Chondrocyte (in vitro differentiated cells): ENCODE data around the gene CCL20. TPM values are rescaled to one million over a fixed set of nuclear protein-coding genes. Genes with fewer than 3 reads are reported as not detected.
"Not testable (repeated sequence)": the region's sequence is repeated elsewhere in the genome, so short reads cannot be mapped to it uniquely, and the experiment has no call there.

ENCODE experiments used
- DNase-seq: peaks from one replicate; pipeline ENCODE4 v3.0.0; 2021; ENCODE audit warnings: mixed read lengths, low spot score
- H3K27ac Mint-ChIP-seq: one replicate; pipeline ENCODE4 v1.8.0; 2021; ENCODE audit warnings: mild to moderate bottlenecking, moderate library complexity, mixed read lengths; ENCODE audit not compliant: unreplicated experiment
- H3K27me3 Mint-ChIP-seq: 2 replicates; pipeline ENCODE4 v1.8.0; 2021; ENCODE audit warnings: low read depth, mixed read lengths
- H3K36me3 Mint-ChIP-seq: 2 replicates; pipeline ENCODE4 v1.8.0; 2021; ENCODE audit warnings: low read depth, mixed read lengths
- H3K4me1 Mint-ChIP-seq: 2 replicates; pipeline ENCODE4 v1.8.0; 2021; ENCODE audit warnings: low read depth, mild to moderate bottlenecking, mixed read lengths
- H3K4me3 Mint-ChIP-seq: one replicate; pipeline ENCODE4 v1.8.0; 2021; ENCODE audit warnings: mild to moderate bottlenecking, moderate library complexity, mixed read lengths; ENCODE audit not compliant: unreplicated experiment
- H3K9me3 Mint-ChIP-seq: 2 replicates; pipeline ENCODE4 v1.8.0; 2021; ENCODE audit warnings: low read depth, mixed read lengths
- CTCF ChIP-seq: fragments of 200-600 bp; sonication (generic); IDR thresholded peaks from 2 replicates; pipeline ENCODE4 v1.5.0; 2021; ENCODE audit warnings: antibody characterized with exemption, mild to moderate bottlenecking, moderate library complexity
- total RNA-seq: library from RNA; stranded (reverse); gene quantifications from 3 replicates; pipeline ENCODE4 v1.2.1, GENCODE V29; 2021

CCL20 gene
- total RNA-seq, 1 donor from 2014 or later: 0.45 TPM

DNA sequence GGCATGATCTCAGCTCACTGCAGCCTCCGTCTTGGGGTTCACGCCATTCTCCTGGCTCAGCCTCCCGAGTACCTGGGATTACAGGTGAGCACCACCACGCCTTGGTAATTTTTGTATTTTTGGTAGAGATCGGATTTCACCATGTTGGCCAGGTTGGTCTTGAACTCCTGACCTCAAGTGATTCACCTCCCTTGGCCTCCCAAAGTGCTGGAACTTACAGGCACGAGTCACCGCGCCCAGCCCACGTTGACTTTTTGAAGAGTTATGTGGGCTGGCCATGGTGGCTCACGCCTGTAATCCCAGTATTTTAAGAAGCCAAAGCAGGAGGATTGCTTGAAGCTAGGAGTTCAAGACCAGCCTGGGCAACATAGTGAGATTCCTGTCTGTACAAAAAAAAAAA is 20.8 kb downstream of the CCL20 start:
- no peak overlapping the region for H3K4me3 Mint-ChIP-seq
- peaks cover 2% of the 10 kb centered on the region for H3K4me1 Mint-ChIP-seq
- H3K9me3 Mint-ChIP-seq: peaks cover 14% of the 10 kb centered on the region
- no peak for TF ChIP-seq CTCF
- H3K27me3 Mint-ChIP-seq: no peaks in the 10 kb centered on the region
- H3K27ac Mint-ChIP-seq: no peak overlapping the region
- DNase-seq: no peak
- peaks cover 11% of the 10 kb centered on the region for H3K36me3 Mint-ChIP-seq

DNA sequence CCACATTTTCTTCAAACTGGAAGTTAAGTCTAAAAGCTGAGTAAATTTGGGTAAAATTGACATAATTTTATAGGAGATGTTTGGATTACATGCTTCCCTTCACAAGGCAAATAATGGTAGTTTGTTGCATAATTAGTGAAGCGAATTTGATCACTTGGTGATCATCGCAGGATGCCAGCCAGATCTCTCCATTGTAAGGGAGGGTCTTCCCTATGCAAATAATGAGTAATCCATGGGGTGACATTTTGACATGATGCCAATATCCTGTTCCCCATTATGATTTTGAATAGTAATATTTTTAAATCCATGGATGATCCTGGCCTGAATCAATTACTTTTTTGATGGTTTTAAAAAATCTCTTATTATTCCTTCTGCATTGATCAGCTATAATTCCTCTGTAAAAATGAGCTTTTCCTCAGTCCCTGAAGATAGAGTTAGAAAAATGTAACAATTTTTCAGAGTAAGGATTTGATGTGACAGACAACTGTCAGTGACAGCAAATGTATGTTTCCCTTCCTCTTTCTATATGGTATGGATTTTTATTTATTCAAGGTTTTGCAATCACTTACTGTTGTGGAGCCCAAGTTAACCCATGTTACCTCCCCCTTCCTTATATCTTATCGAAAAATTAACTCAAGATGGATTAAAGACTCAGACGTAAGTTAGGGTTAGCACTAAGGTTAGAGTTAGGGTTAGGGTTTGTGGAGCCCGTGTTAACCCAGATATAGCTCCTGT is 21.4 kb downstream of the CCL20 start:
- Mint-ChIP-seq H3K27me3 (no peaks in the 10 kb centered on the region), H3K9me3 (peaks cover 14% of the 10 kb centered on the region), H3K4me3 (no peak overlapping the region), H3K27ac (no peak overlapping the region), H3K36me3 (peaks cover 11% of the 10 kb centered on the region), H3K4me1 (peaks cover 8% of the 10 kb centered on the region)
- no peak for TF ChIP-seq CTCF
- DNase-seq: no peak

GRCh38 chr2:227839339-227840129 is 25.9 kb downstream of the CCL20 start:
- H3K27ac Mint-ChIP-seq: not testable (repeated sequence)

GRCh38 chr2:227846831-227847230 is 33.2 kb downstream of the CCL20 start:
- no peak overlapping the region for H3K4me3 Mint-ChIP-seq
- H3K36me3 Mint-ChIP-seq: no peaks in the 10 kb centered on the region
- no peak overlapping the region for H3K27ac Mint-ChIP-seq
- peaks cover 28% of the 10 kb centered on the region for H3K4me1 Mint-ChIP-seq
- peaks cover 4% of the 10 kb centered on the region for H3K9me3 Mint-ChIP-seq
- H3K27me3 Mint-ChIP-seq: no peaks in the 10 kb centered on the region
- no peak for TF ChIP-seq CTCF
- no peak for DNase-seq

More at GRCh38 chr2:227839339-227840129, 25.9 kb downstream of the CCL20 start:
- H3K27me3 Mint-ChIP-seq, H3K4me1 Mint-ChIP-seq, DNase-seq, H3K4me3 Mint-ChIP-seq: not testable (repeated sequence)
- Mint-ChIP-seq H3K36me3 (peaks cover 11% of the 10 kb centered on the region), H3K9me3 (peaks cover 14% of the 10 kb centered on the region)

DNA sequence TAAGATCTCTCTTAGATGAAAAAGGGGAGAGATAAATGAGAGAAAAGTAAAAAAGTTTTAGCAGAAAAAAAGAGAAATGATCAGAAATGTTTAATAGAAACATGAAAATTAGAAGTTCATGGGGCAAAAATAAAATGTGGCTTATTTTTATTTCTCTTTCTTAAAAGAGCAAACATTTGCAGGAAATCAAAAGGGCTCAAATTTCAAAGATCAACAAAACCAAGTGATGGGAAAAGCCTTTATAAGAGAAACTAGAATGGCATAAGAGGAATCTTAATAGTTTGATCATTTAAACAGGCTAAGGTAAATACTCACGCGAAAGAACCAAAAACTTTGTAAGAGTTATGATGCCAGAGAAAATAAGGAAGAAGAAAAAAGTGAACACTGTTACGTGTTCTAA is 34.5 kb downstream of the CCL20 start:
- Mint-ChIP-seq H3K27ac (peak overlapping the region; percentile 24), H3K4me1 (peaks cover 40% of the 10 kb centered on the region), H3K36me3 (no peaks in the 10 kb centered on the region), H3K4me3 (no peak overlapping the region), H3K27me3 (no peaks in the 10 kb centered on the region), H3K9me3 (peaks cover 4% of the 10 kb centered on the region)
- TF ChIP-seq CTCF: no peak
- DNase-seq: no peak
